ENCODE measurements around the gene COL5A1. TPM values are rescaled to one million over a fixed set of nuclear protein-coding genes. Genes with fewer than 3 reads are reported as not detected.

COL5A1 gene
- polyA plus RNA-seq, 3 donors = 0.01 TPM; not detected in 2

DNA sequence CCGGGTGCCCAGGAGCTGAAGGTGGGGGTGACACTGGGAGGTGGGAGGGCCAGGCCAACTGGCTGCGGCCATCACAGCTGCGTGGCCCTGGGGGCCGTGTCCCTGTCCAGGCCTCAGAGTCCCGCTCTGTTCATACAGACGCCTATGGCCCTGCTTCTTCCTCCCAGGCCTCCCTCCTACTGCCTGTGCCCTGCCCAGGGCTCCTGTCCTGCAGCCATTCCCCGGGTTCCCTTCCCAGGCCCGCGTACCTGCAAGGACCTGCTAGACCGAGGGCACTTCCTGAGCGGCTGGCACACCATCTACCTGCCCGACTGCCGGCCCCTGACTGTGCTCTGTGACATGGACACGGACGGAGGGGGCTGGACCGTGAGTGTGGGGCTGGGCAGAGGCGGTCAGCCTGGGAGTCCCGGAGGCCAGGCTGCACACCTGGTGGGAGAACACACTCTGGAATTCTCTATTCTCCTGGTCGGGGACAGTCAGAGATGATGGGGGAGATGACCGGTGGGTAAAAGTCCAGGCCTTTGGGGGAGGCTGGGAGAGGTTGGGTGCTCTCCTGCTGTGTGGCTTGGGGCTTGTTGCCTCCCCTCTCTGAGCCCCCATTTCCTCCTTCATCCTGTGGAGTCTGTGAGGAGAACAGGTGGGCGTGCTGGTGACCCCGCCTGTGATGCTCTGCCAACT lies 243.5 kb downstream of the COL5A1 start:
- Mint-ChIP-seq H3K27ac (no peak overlapping the region), H3K9me3 (peaks cover 0 to 2% (median 0%) of the 10 kb centered on the region in 7 donors), H3K27me3 (ENCODE audit: low read depth in 3 of 3) (peaks cover 14 to 42% (median 26%) of the 10 kb centered on the region in 3 donors), H3K4me1 (peaks cover 10% of the 10 kb centered on the region), H3K36me3 (no peaks in the 10 kb centered on the region), H3K4me3 (no peak overlapping the region)
- H4K20me1 ChIP-seq (ENCODE audit: insufficient read depth, low read length) = no peaks in the 10 kb centered on the region
- no peak overlapping the region for H3K27ac ChIP-seq (ENCODE audit: low read depth in 1 of 2, low read length in 2 of 2)
- H2AFZ ChIP-seq (ENCODE audit: insufficient read depth, low read depth, low read length, poor library complexity, severe bottlenecking) = no peak overlapping the region
- H3K27me3 ChIP-seq (ENCODE audit: control insufficient read depth in 2 of 2, insufficient read depth in 2 of 2, low read length in 2 of 2) = peaks cover 0 to 11% of the 10 kb centered on the region in 2 donors
- no peaks in the 10 kb centered on the region for H3K79me2 ChIP-seq (ENCODE audit: insufficient read depth, low read length)
- no peaks in the 10 kb centered on the region for H3K9me3 ChIP-seq (replicated peaks in 1 of 2; ENCODE audit: control insufficient read depth in 1 of 2, insufficient read depth in 1 of 2, low read length in 2 of 2)
- TF ChIP-seq, protein P1, sequence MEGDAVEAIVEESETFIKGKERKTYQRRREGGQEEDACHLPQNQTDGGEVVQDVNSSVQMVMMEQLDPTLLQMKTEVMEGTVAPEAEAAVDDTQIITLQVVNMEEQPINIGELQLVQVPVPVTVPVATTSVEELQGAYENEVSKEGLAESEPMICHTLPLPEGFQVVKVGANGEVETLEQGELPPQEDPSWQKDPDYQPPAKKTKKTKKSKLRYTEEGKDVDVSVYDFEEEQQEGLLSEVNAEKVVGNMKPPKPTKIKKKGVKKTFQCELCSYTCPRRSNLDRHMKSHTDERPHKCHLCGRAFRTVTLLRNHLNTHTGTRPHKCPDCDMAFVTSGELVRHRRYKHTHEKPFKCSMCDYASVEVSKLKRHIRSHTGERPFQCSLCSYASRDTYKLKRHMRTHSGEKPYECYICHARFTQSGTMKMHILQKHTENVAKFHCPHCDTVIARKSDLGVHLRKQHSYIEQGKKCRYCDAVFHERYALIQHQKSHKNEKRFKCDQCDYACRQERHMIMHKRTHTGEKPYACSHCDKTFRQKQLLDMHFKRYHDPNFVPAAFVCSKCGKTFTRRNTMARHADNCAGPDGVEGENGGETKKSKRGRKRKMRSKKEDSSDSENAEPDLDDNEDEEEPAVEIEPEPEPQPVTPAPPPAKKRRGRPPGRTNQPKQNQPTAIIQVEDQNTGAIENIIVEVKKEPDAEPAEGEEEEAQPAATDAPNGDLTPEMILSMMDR (IDR thresholded peaks at IDR 0.05) = no peak
- no peak overlapping the region for H3K4me2 ChIP-seq (replicated peaks; ENCODE audit: extremely low read depth, low read length, poor library complexity, severe bottlenecking)
- peak in 1 of 3 donors; percentile 2 for DNase-seq
- WGBS (ENCODE audit: insufficient coverage) = 96% methylated on average over 15 of the region's 22 CpGs
- peaks cover 14 to 15% of the 10 kb centered on the region in 2 donors for H3K4me1 ChIP-seq (ENCODE audit: control insufficient read depth in 1 of 2, insufficient read depth in 2 of 2, low read length in 2 of 2)
- H3K9ac ChIP-seq (ENCODE audit: insufficient read depth, low read length, poor library complexity, severe bottlenecking) = no peak overlapping the region
- H3K36me3 ChIP-seq (replicated peaks in 1 of 2; ENCODE audit: control insufficient read depth in 1 of 2, insufficient read depth in 2 of 2, low read length in 2 of 2) = no peaks in the 10 kb centered on the region
- intact Hi-C loops (cut with micrococcal nuclease) = no loop called here
- H3K4me3 ChIP-seq (replicated peaks in 1 of 3; ENCODE audit: low read depth in 2 of 3, low read length in 3 of 3) = no peak overlapping the region

- intact Hi-C loops (cut with micrococcal nuclease) = no loop called here
- H3K9ac ChIP-seq (ENCODE audit: insufficient read depth, low read length, poor library complexity, severe bottlenecking) = no peak overlapping the region
- no peaks in the 10 kb centered on the region for H3K36me3 ChIP-seq (replicated peaks in 1 of 2; ENCODE audit: control insufficient read depth in 1 of 2, insufficient read depth in 2 of 2, low read length in 2 of 2)
- no peaks in the 10 kb centered on the region for H3K79me2 ChIP-seq (ENCODE audit: insufficient read depth, low read length)
- no peak overlapping the region for H3K4me2 ChIP-seq (replicated peaks; ENCODE audit: extremely low read depth, low read length, poor library complexity, severe bottlenecking)
- H3K4me3 ChIP-seq (replicated peaks in 1 of 3; ENCODE audit: low read depth in 2 of 3, low read length in 3 of 3) = no peak overlapping the region
- no peaks in the 10 kb centered on the region for H4K20me1 ChIP-seq (ENCODE audit: insufficient read depth, low read length)
- no peaks in the 10 kb centered on the region for H3K36me3 Mint-ChIP-seq
- peaks cover 16 to 39% (median 26%) of the 10 kb centered on the region in 3 donors for H3K27me3 Mint-ChIP-seq (ENCODE audit: low read depth in 3 of 3)
- TF ChIP-seq, protein P1 (IDR thresholded peaks at IDR 0.05) = no peak
- peaks cover 0 to 11% of the 10 kb centered on the region in 2 donors for H3K27me3 ChIP-seq (ENCODE audit: control insufficient read depth in 2 of 2, insufficient read depth in 2 of 2, low read length in 2 of 2)
- H3K4me3 Mint-ChIP-seq = no peak overlapping the region
- H3K4me1 ChIP-seq (ENCODE audit: control insufficient read depth in 1 of 2, insufficient read depth in 2 of 2, low read length in 2 of 2) = peaks cover 16 to 22% of the 10 kb centered on the region in 2 donors
- WGBS (ENCODE audit: insufficient coverage) = 96% methylated on average over 24 of the region's 24 CpGs
- peaks cover 12% of the 10 kb centered on the region for H3K4me1 Mint-ChIP-seq
- H2AFZ ChIP-seq (ENCODE audit: insufficient read depth, low read depth, low read length, poor library complexity, severe bottlenecking) = no peak overlapping the region
- H3K9me3 ChIP-seq (replicated peaks in 1 of 2; ENCODE audit: control insufficient read depth in 1 of 2, insufficient read depth in 1 of 2, low read length in 2 of 2) = no peaks in the 10 kb centered on the region
- DNase-seq = peak in 1 of 3 donors; percentile 1
- H3K9me3 Mint-ChIP-seq = peaks cover 0 to 2% (median 0%) of the 10 kb centered on the region in 7 donors
- H3K27ac Mint-ChIP-seq = no peak overlapping the region
- no peak overlapping the region for H3K27ac ChIP-seq (ENCODE audit: low read depth in 1 of 2, low read length in 2 of 2)
Observed at GRCh38 chr9:134885679-134886412, 244.2 kb downstream of the COL5A1 start.

Data from CD14-positive monocyte (primary cell).